Adrenal gland (tissue), 12 donors: ENCODE results near the gene SPATA19. TPM values are rescaled to one million over a fixed set of nuclear protein-coding genes. Genes with fewer than 3 reads are reported as not detected.

Source experiments
- DNase-seq, 7 donors: peaks; one replicate each; pipeline ENCODE4 v3.0.0-alpha.2; 2019 to 2020
- H3K27ac ChIP-seq, 5 donors: fragments of 200-600 bp; sonication (generic) in 4 of 5; 1 replicate in 3 of 5; 2 replicates in 2 of 5; pipeline versions ENCODE4 v1.5.1 to v1.8.0; 2016 to 2020; ENCODE audit warnings: mild to moderate bottlenecking in 1 of 5
- H3K27me3 ChIP-seq: fragments of 200-600 bp; 2 replicates; pipeline ENCODE4 v1.8.0; 2021
- H3K36me3 ChIP-seq, 2 donors: fragments of 200-600 bp; replicated peaks in 1 of 2; 1 replicate in 1 of 2; 2 replicates in 1 of 2; pipeline versions ENCODE4 v1.5.1 to v1.8.0; 2018 to 2022
- H3K4me1 ChIP-seq, 2 donors: fragments of 200-600 bp; replicated peaks in 1 of 2; 1 replicate in 1 of 2; 2 replicates in 1 of 2; pipeline versions ENCODE4 v1.5.1 to v1.8.0; 2018 to 2021
- H3K4me3 ChIP-seq, 4 donors: fragments of 200-600 bp; sonication (generic) in 3 of 4; one replicate each; pipeline ENCODE4 v1.5.1; 2016 to 2018
- H3K9me3 ChIP-seq, 3 donors: fragments of 200-600 bp; sonication (generic) in 1 of 3; replicated peaks in 1 of 3; 1 replicate in 2 of 3; 2 replicates in 1 of 3; pipeline versions ENCODE4 v1.5.1 to v1.8.0; 2016 to 2021
- CTCF ChIP-seq, 6 experiments: fragments of 450-650 bp in 4 of 6; fragments of 200-600 bp in 2 of 6; sonication (generic) in 1 of 6; IDR thresholded peaks; 1 replicate in 5 of 6; 2 replicates in 1 of 6; pipeline versions ENCODE4 v1.5.1 to v1.8.0; 2016 to 2021; ENCODE audit warnings: antibody characterized with exemption in 6 of 6, mild to moderate bottlenecking in 2 of 6, moderate library complexity in 1 of 6
- POLR2A ChIP-seq, 2 donors: fragments of 450-650 bp; IDR thresholded peaks; one replicate each; pipeline ENCODE4 v1.6.1; 2017; ENCODE audit warnings: antibody characterized with exemption in 2 of 2, mild to moderate bottlenecking in 2 of 2, moderate library complexity in 1 of 2
- whole genome bisulfite sequencing, 4 donors: extraction: QIAGEN DNeasy Blood & Tissue Kit in 2 of 4; methylation state at CpG; one replicate each; pipeline versions ENCODE4 v1.1.5 to v1.1.7; 2013 to 2017; 5-methylcytosine and 5-hydroxymethylcytosine counted together
- intact Hi-C, 2 donors: fragments of 100-400 bp; cut with DNase I; formaldehyde crosslinking; loops; one replicate each; pipeline versions ENCODE4 v1.14.1 to v1.15.0; 2022 to 2023
- polyA plus RNA-seq, 3 donors: library from polyadenylated mRNA; stranded (reverse); fragments of 200-250 nt in 2 of 3; fragments of 350-450 nt in 1 of 3; fragmentation: Illumina TruSeq in 1 of 3; extraction: RNeasy Lipid Tissue Mini Kit (QIAGEN cat#74804) in 1 of 3; gene quantifications; one replicate each; pipeline ENCODE4 v1.2.3, GENCODE V29; 2013 to 2014
- total RNA-seq, 9 donors: library from RNA; depleted of rRNA in 4 of 9; stranded (reverse); fragments of >200 nt in 4 of 9; fragments of 120-200 nt in 1 of 9; fragmentation: NEBNext Ultra II Directional in 1 of 9; extraction: Animal tissue kit (Norgen Biotek cat#: 25700) in 1 of 9; gene quantifications; one replicate each; pipeline versions ENCODE4 v1.1.0 to v1.2.4, GENCODE V29; 2013 to 2023
- donor health status: healthy with polysubstance abuse.
- donor health status: Bipolar disorder and iron deficiency.
- donor health status: DM: yes; HTN: yes; CAD: no.
- donor health status: DM: no; HTN: no; CAD: no.
- donor health status: DM: no; HTN: no; CAD: no.
- donor health status: DM: yes; HTN: yes; CAD: no.

Gene SPATA19
- total and polyA plus RNA-seq, 12 donors, result not detected

GRCh38 chr11:133892126-133892525 lies 46.8 kb upstream of the SPATA19 start:
- H3K4me1 ChIP-seq, result no peaks in the 10 kb centered on the region
- DNase-seq, result no peak
- TF ChIP-seq POLR2A (IDR thresholded peaks at IDR 0.05), result no peak
- TF ChIP-seq CTCF (IDR thresholded peaks at IDR 0.05), result no peak
- H3K4me3 ChIP-seq, result no peak overlapping the region
- intact Hi-C loops, result no loop called here
- no peak overlapping the region for H3K27ac ChIP-seq
- H3K27me3 ChIP-seq, result no peaks in the 10 kb centered on the region
- 63 to 74% (median 65%) methylated on average over 8 of the region's 8 CpGs for WGBS, 4 donors
- H3K36me3 ChIP-seq, result no peaks in the 10 kb centered on the region
- no peaks in the 10 kb centered on the region for H3K9me3 ChIP-seq

GRCh38 chr11:133889893-133890292 lies 44.6 kb upstream of the SPATA19 start:
- no peaks in the 10 kb centered on the region for H3K9me3 ChIP-seq
- no peaks in the 10 kb centered on the region for H3K27me3 ChIP-seq
- H3K27ac ChIP-seq, result no peak overlapping the region
- no peaks in the 10 kb centered on the region for H3K4me1 ChIP-seq
- no peaks in the 10 kb centered on the region for H3K36me3 ChIP-seq
- intact Hi-C loops, result no loop called here
- no peak overlapping the region for H3K4me3 ChIP-seq
- DNase-seq, result no peak
- TF ChIP-seq CTCF (IDR thresholded peaks at IDR 0.05) (no peak), POLR2A (IDR thresholded peaks at IDR 0.05) (no peak)
- 65 to 77% (median 74%) methylated on average over 3 of the region's 3 CpGs for WGBS, 4 donors

- no peaks in the 10 kb centered on the region for H3K27me3 ChIP-seq
- H3K4me1 ChIP-seq, result no peaks in the 10 kb centered on the region
- H3K4me3 ChIP-seq, result no peak overlapping the region
- no peaks in the 10 kb centered on the region for H3K9me3 ChIP-seq
- TF ChIP-seq POLR2A (IDR thresholded peaks at IDR 0.05) (no peak), CTCF (IDR thresholded peaks at IDR 0.05) (no peak)
- WGBS, 4 donors, result 52 to 78% (median 59%) methylated on average over 5 of the region's 5 CpGs
- H3K36me3 ChIP-seq, result no peaks in the 10 kb centered on the region
- H3K27ac ChIP-seq, result no peak overlapping the region
- DNase-seq, result no peak
- intact Hi-C loops, result no loop called here
Observed at GRCh38 chr11:133889188-133889587, 43.9 kb upstream of the SPATA19 start.

GRCh38 chr11:133887692-133888332 lies 42.5 kb upstream of the SPATA19 start:
- no peak overlapping the region for H3K4me3 ChIP-seq
- H3K9me3 ChIP-seq, result no peaks in the 10 kb centered on the region
- TF ChIP-seq CTCF (IDR thresholded peaks at IDR 0.05), result no peak
- no peaks in the 10 kb centered on the region for H3K4me1 ChIP-seq
- intact Hi-C loops, result no loop called here
- no peaks in the 10 kb centered on the region for H3K27me3 ChIP-seq
- H3K36me3 ChIP-seq, result no peaks in the 10 kb centered on the region
- DNase-seq, result no peak
- 61 to 67% (median 64%) methylated on average over 5 of the region's 5 CpGs for WGBS, 4 donors
- H3K27ac ChIP-seq, result no peak overlapping the region
